ENCODE data around the gene CDK16.

GRCh38 chrX:47196098-47196497 is 22.4 kb upstream of the CDK16 start:
- TF ChIP-seq ARNTL (CRISPR knock-in tag; IDR thresholded peaks at IDR 0.05; ENCODE audit: borderline replicate concordance, low read depth), result no peak
- no peak for TF ChIP-seq ZNF70 (CRISPR knock-in tag; IDR thresholded peaks at IDR 0.05)
- TF ChIP-seq POU6F1 (CRISPR knock-in tag; IDR thresholded peaks at IDR 0.05; ENCODE audit: borderline replicate concordance, low read depth), result no peak
- TF ChIP-seq, protein P1, sequence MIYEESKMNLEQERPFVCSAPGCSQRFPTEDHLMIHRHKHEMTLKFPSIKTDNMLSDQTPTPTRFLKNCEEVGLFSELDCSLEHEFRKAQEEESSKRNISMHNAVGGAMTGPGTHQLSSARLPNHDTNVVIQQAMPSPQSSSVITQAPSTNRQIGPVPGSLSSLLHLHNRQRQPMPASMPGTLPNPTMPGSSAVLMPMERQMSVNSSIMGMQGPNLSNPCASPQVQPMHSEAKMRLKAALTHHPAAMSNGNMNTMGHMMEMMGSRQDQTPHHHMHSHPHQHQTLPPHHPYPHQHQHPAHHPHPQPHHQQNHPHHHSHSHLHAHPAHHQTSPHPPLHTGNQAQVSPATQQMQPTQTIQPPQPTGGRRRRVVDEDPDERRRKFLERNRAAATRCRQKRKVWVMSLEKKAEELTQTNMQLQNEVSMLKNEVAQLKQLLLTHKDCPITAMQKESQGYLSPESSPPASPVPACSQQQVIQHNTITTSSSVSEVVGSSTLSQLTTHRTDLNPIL (CRISPR knock-in tag; IDR thresholded peaks at IDR 0.05; ENCODE audit: low read depth), result no peak
- no peak for TF ChIP-seq PPARA (CRISPR knock-in tag; IDR thresholded peaks at IDR 0.05; ENCODE audit: borderline replicate concordance)
- TF ChIP-seq ZFP3 (CRISPR knock-in tag; IDR thresholded peaks at IDR 0.05), result no peak
- TF ChIP-seq, protein P2, sequence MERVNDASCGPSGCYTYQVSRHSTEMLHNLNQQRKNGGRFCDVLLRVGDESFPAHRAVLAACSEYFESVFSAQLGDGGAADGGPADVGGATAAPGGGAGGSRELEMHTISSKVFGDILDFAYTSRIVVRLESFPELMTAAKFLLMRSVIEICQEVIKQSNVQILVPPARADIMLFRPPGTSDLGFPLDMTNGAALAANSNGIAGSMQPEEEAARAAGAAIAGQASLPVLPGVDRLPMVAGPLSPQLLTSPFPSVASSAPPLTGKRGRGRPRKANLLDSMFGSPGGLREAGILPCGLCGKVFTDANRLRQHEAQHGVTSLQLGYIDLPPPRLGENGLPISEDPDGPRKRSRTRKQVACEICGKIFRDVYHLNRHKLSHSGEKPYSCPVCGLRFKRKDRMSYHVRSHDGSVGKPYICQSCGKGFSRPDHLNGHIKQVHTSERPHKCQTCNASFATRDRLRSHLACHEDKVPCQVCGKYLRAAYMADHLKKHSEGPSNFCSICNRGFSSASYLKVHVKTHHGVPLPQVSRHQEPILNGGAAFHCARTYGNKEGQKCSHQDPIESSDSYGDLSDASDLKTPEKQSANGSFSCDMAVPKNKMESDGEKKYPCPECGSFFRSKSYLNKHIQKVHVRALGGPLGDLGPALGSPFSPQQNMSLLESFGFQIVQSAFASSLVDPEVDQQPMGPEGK (CRISPR knock-in tag; IDR thresholded peaks at IDR 0.05; ENCODE audit: borderline replicate concordance), result no peak
- no peak for TF ChIP-seq TOX (CRISPR knock-in tag; IDR thresholded peaks at IDR 0.05; ENCODE audit: borderline replicate concordance)
- TF ChIP-seq ZNF8 (CRISPR knock-in tag; IDR thresholded peaks at IDR 0.05), result no peak
- no peak for TF ChIP-seq RARB (CRISPR knock-in tag; IDR thresholded peaks at IDR 0.05)
- no peak for TF ChIP-seq ZC3H10 (CRISPR knock-in tag; IDR thresholded peaks at IDR 0.05)

Data from SK-N-SH treated with all-trans-retinoic acid at 6 μM for 48 hours (cell line).